Measurements from ENCODE around the gene DNAH17.
A peak's percentile ranks its signal among the peaks of the same experiment; 100 is the strongest.

DNAH17 gene

GRCh38 chr17:78544881-78545755 lies 32.1 kb downstream of the DNAH17 start:
- DNase-seq: no peak

GRCh38 chr17:78541488-78542206 lies 35.5 kb downstream of the DNAH17 start:
- DNase-seq: peak; percentile 94

- DNase-seq: no peak
Measured at GRCh38 chr17:78539781-78540180, 37.4 kb downstream of the DNAH17 start.

- DNase-seq: no peak
Measured at GRCh38 chr17:78538033-78538776, 39.0 kb downstream of the DNAH17 start.

GRCh38 chr17:78537217-78537860 lies 39.9 kb downstream of the DNAH17 start:
- DNase-seq: no peak

GRCh38 chr17:78535273-78536197 lies 41.7 kb downstream of the DNAH17 start:
- DNase-seq: no peak

- DNase-seq: no peak
Measured at GRCh38 chr17:78534492-78535272, 42.5 kb downstream of the DNAH17 start.

GRCh38 chr17:78532922-78533640 lies 44.1 kb downstream of the DNAH17 start:
- DNase-seq: peak; percentile 83

- no peak for DNase-seq
Measured at GRCh38 chr17:78532311-78532710, 44.9 kb downstream of the DNAH17 start.

- no peak for DNase-seq
Measured at GRCh38 chr17:78530675-78531074, 46.5 kb downstream of the DNAH17 start.

- no peak for DNase-seq
Measured at GRCh38 chr17:78529871-78530670, 47.1 kb downstream of the DNAH17 start.

GRCh38 chr17:78529251-78529650 lies 47.9 kb downstream of the DNAH17 start:
- no peak for DNase-seq

- DNase-seq: no peak
Measured at GRCh38 chr17:78528541-78528940, 48.7 kb downstream of the DNAH17 start.

- DNase-seq: no peak
Measured at GRCh38 chr17:78527345-78527744, 49.9 kb downstream of the DNAH17 start.

- no peak for DNase-seq
Measured at GRCh38 chr17:78526231-78527025, 50.8 kb downstream of the DNAH17 start.

GRCh38 chr17:78525511-78526160 lies 51.6 kb downstream of the DNAH17 start:
- DNase-seq: no peak

GRCh38 chr17:78524870-78525510 lies 52.2 kb downstream of the DNAH17 start:
- DNase-seq: no peak
